Lower leg skin (tissue), 4 donors: ENCODE measurements around the gene NUMA1. TPM values are rescaled to one million over a fixed set of nuclear protein-coding genes. Genes with fewer than 3 reads are reported as not detected.

ENCODE experiments used
- DNase-seq, 2 donors: peaks; one replicate each; pipeline ENCODE4 v3.0.0-alpha.2; 2019; ENCODE audit warnings: low spot score in 2 of 2
- H3K4me3 ChIP-seq: fragments of 200-600 bp; sonication (generic); 2 replicates; pipeline ENCODE4 v1.5.1; 2017; ENCODE audit warnings: mild to moderate bottlenecking, low read depth; ENCODE audit not compliant: poor library complexity, severe bottlenecking
- POLR2A ChIP-seq, 2 donors: fragments of 450-650 bp; IDR thresholded peaks; one replicate each; pipeline ENCODE4 v1.6.1; 2016 to 2017; ENCODE audit warnings: antibody characterized with exemption in 2 of 2, mild to moderate bottlenecking in 1 of 2, moderate library complexity in 1 of 2
- WGBS, 2 donors: methylation state at CpG; one replicate each; pipeline ENCODE4 v1.1.5; 2018; 5-methylcytosine and 5-hydroxymethylcytosine counted together
- intact Hi-C: fragments of 100-400 bp; cut with DNase I; formaldehyde crosslinking; loops from one replicate; pipeline ENCODE4 v1.15.0; 2023; ENCODE audit warnings: low total_unique reads
- total RNA-seq, 4 donors: library from RNA; depleted of rRNA; stranded (reverse); fragments of >200 nt; gene quantifications; one replicate each; pipeline ENCODE4 v1.1.0, GENCODE V29; 2016
- TF ChIP-seq, protein P1 (sequence below), 3 donors: fragments of 450-650 bp; IDR thresholded peaks; one replicate each; pipeline ENCODE4 v1.5.1; 2016; ENCODE audit warnings: antibody characterized with exemption in 3 of 3, mild to moderate bottlenecking in 3 of 3, moderate library complexity in 2 of 3

Gene NUMA1
- total RNA-seq, 4 donors from 2014 or later, result 356 to 592 (median 409) TPM

DNA sequence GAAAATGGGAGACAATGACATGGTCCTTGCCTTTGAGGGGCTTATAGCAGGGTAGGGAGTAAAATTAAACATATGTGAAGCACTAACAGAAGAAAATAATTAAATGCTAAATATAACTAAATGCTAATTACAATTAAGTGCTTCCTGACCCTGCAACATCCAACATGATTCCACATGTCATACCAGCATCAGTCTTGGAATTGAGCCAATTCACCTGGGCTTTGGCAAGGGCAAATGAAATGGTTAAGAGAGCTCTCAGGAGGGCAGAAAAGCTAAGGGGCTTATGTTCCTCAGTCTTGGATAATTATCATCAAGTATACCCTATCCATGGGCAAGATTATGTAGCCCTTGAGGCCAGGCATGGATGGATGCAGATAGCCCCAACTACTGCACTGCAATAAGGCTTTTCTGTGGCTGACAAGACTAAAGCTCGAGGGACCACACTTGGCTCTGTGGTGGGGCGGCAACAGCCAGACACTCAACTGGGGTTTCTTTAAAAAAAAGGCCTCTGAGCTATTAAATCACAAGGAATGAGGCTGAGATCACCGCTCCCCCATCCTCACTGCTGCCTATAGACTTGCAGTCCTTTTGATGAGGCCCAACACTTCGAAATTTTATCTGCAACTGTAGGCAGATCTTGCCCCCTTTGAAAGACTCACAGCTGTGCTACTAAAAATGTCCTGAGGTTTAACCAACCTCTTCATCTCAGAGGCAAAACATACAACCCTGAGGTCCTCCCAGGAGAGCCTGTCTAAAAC, 42.6 kb downstream of the NUMA1 start:
- no peak for DNase-seq
- no peak overlapping the region for H3K4me3 ChIP-seq
- WGBS, 2 donors, result 14 to 32% methylated on average over 4 of the region's 4 CpGs
- TF ChIP-seq, protein P1, sequence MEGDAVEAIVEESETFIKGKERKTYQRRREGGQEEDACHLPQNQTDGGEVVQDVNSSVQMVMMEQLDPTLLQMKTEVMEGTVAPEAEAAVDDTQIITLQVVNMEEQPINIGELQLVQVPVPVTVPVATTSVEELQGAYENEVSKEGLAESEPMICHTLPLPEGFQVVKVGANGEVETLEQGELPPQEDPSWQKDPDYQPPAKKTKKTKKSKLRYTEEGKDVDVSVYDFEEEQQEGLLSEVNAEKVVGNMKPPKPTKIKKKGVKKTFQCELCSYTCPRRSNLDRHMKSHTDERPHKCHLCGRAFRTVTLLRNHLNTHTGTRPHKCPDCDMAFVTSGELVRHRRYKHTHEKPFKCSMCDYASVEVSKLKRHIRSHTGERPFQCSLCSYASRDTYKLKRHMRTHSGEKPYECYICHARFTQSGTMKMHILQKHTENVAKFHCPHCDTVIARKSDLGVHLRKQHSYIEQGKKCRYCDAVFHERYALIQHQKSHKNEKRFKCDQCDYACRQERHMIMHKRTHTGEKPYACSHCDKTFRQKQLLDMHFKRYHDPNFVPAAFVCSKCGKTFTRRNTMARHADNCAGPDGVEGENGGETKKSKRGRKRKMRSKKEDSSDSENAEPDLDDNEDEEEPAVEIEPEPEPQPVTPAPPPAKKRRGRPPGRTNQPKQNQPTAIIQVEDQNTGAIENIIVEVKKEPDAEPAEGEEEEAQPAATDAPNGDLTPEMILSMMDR (IDR thresholded peaks at IDR 0.05), result no peak
- no peak for TF ChIP-seq POLR2A (IDR thresholded peaks at IDR 0.05)
- intact Hi-C loops, result no loop called here

- intact Hi-C loops, result no loop called here
- no peak for TF ChIP-seq POLR2A (IDR thresholded peaks at IDR 0.05)
- TF ChIP-seq, protein P1 (IDR thresholded peaks at IDR 0.05), result no peak
- 52 to 66% methylated on average over 3 of the region's 3 CpGs for WGBS, 2 donors
- no peak for DNase-seq
- H3K4me3 ChIP-seq, result no peak overlapping the region
Observed at GRCh38 chr11:72036687-72037086, 43.7 kb downstream of the NUMA1 start.

DNA sequence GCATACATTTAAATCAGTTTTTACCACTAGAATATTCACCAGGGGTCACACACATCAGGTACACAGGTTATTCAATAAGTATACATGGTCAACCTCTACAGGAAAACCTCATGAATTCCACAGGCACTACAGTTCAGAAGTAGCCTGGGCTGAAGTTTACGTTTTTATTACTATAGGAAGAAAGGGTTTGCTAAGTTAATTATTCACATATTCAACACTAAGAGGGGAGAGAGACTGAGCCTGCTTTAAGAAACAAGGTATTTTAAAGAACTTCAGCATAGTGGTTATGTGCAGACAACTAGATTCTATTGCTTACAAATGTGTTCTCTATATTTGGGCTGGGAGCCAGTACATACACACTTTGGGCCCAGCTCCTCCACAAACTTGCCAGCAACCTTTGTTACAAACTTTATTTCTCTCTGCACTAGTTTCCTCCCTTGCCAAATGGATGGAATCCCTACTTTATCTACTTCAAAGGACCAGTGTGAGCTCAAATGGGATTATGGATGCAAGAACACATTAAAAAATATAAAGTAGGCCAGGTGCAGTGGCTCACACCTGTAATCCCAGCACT, 49.8 kb downstream of the NUMA1 start:
- intact Hi-C loops, result no loop called here
- WGBS, 2 donors, result 46 to 53% methylated on average over 1 of the region's 1 CpG
- no peak overlapping the region for H3K4me3 ChIP-seq
- no peak for DNase-seq
- no peak for TF ChIP-seq POLR2A (IDR thresholded peaks at IDR 0.05)
- TF ChIP-seq, protein P1 (IDR thresholded peaks at IDR 0.05), result no peak

DNA sequence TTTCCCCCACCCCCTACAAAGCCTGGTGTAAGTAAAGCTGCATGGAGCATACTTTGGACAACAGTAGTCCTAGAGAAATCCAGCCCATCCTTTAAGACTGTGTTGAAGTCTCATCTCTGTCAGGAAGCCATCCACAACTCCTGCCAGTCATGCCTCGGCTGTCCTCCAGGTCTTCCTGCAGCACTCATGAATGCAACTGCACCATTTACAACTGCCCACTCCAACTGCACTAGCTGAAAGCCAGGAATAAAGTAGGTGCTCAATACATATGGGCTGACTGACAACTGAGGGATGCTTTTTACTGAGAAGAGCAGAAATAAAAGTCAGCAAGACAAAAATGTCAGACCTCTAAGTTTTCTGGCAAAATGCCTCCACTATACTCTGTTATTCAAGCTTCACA, 54.3 kb downstream of the NUMA1 start:
- DNase-seq, result no peak
- no peak overlapping the region for H3K4me3 ChIP-seq
- intact Hi-C loops, result loop anchor here (5.0 kb wide), 1 partner anchor 66 kb away; no protein-coding TSS in a partner anchor
- 18 to 42% methylated on average over 1 of the region's 1 CpG for WGBS, 2 donors
- no peak for TF ChIP-seq POLR2A (IDR thresholded peaks at IDR 0.05)
- TF ChIP-seq, protein P1 (IDR thresholded peaks at IDR 0.05), result no peak

DNA sequence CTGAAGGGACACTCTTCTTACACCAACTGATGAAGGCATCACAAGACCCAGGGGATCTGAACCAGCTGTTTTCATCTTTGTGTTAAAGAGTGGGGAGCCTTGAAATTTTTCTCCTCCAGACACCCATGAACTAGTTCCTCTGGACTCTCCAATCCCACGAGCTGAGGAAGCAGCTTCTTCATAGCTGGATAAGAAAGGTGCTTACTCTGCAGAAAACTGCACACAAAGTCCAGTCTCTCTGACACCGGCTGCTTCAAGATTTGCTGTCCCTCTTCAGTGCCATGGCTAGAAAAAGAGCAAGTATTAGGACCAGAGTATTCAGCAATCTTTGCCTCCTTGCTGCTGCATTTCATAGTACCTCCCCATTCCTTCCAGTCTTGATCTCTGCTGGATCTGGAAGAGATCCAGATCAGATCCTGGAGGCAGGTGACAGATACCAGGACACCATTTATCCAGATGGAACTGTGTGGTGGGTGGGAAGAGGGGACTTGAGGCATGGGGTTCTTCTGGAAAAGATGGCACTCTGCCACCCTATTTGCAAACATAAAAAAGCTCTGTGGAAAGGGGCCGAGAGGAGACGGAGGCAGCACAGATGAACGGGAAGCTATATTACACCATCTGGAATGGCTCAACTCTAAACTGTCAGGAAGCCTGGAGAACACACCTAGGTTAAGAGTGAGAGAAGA, 56.1 kb downstream of the NUMA1 start:
- intact Hi-C loops, result no loop called here
- no peak for TF ChIP-seq POLR2A (IDR thresholded peaks at IDR 0.05)
- TF ChIP-seq, protein P1 (IDR thresholded peaks at IDR 0.05), result no peak
- DNase-seq, result no peak
- 39 to 45% methylated on average over 5 of the region's 5 CpGs for WGBS, 2 donors
- H3K4me3 ChIP-seq, result no peak overlapping the region
